Activated T-cell treated with anti-CD3 and anti-CD28 coated beads for 4 hours (primary cell): ENCODE data around the gene MAP3K5.

Experiments
- DNase-seq: peaks from one replicate; pipeline ENCODE4 v3.0.0-alpha.2; 2020

The MAP3K5 gene

DNA sequence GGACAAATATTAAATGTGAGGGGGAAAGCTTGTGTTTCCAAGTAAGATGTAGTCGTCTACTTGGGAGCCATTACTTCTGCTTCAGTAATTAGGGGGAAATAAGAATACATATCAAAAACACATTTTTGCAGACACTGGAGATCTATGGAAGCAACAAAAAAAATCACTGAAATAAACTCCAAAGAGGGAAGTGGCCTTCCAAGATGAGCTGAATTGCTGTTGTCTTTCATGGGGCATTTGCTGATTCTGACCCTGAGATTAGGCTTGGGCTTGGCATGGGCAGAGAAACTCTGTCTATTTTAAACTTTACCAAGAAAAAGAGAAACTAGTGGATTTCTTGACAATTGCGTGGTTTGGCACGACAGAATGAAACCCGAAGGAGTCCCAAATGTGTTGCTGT is 120.1 kb downstream of the MAP3K5 start:
- no peak for DNase-seq

DNA sequence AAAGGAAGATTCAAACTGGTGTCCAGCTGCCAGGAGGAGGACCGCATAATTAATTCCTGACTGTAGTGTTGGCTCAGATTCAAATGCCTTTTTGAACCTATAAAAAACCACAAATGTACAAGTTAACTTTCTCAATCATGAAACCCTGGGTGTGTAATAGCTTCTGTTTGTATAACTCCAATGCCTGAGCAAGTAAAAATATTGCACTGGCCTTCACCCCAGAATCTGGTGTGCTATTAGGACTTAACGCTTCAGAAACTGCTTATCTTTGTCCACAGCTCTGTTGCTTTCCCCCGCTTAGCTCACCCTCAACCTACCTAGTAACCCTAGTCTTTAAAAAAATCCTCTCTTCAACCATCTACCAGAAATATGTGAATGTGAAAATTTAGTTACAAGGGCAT is 123.0 kb downstream of the MAP3K5 start:
- no peak for DNase-seq

DNA sequence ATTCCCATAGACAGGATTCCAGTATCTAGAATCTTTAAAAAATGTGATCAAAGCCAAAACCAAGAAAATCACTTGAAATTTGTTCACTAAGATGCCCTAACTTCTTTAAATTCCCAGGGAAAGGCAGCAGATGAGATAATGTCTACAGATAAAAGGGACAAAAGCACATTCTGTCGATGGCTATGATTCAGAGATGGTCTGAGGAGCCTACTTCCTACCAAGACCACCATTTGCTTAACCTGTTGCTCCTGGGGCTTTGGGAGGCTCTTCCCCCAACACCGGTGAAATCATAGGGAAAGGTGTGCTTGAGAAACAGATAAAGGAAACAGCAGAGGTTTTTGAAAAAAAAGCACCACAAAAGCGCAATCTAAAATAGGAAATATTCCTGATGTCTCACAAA is 123.7 kb downstream of the MAP3K5 start:
- DNase-seq: no peak

GRCh38 chr6:136666041-136666440 is 126.2 kb downstream of the MAP3K5 start:
- DNase-seq: no peak

GRCh38 chr6:136662347-136663237 is 129.7 kb downstream of the MAP3K5 start:
- DNase-seq: no peak

DNA sequence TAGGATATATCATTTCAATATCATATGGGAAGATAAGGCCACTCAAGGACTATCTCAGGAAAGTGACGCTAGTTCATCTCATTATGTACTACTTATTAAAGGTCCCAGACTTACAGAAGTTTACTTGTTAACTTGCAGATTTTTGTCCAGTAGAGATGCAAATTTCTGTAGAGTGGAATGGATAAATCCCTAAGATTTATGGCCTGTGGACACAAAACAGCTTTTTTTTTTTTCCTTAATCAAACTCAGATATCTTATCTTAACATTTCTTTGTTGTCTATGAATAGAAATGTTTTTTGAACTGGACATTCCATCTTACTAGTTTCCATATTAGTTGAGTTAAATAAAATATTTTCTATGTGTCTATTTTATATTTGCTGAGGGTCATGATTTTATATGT is 131.6 kb downstream of the MAP3K5 start:
- no peak for DNase-seq

GRCh38 chr6:136659991-136660499 is 132.2 kb downstream of the MAP3K5 start:
- DNase-seq: no peak

DNA sequence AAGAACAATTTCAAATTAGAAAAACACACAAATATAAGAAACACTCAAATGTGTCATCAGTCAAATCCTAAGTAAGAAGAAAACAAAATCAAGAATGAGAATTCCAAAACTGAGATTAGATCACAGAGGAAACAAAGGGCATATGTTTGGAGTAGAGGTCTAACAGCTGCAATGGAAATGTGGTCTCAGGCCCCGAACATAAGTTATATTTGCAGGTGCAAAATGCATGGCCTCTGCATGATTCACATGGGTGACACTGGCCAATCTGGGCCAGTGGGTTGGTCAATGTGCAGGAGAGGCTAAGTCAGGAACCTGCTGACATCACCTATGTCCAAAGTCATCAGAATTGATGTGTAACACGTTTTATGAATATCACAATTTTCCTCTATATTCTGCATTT is 133.6 kb downstream of the MAP3K5 start:
- DNase-seq: no peak

DNA sequence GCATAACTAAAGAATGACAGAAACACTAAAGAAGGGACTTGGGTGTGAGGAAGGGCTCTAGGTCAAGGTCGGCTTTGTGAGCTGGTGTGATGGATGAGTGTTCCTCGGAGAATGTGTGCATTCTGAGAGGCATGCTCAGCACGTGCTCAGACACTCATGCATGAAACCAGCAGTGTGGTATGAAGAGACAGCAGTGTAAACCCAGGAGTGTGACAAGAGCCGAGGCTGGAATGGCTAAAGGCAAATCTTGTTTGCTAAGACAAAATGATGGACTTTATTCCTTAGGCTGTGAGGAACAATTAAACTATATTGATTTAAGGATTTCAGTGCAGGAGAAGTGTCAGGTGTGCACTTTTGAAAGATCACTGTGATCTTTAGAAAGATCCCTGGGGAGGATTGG is 134.6 kb downstream of the MAP3K5 start:
- DNase-seq: no peak

GRCh38 chr6:136656121-136656520 is 136.2 kb downstream of the MAP3K5 start:
- no peak for DNase-seq

DNA sequence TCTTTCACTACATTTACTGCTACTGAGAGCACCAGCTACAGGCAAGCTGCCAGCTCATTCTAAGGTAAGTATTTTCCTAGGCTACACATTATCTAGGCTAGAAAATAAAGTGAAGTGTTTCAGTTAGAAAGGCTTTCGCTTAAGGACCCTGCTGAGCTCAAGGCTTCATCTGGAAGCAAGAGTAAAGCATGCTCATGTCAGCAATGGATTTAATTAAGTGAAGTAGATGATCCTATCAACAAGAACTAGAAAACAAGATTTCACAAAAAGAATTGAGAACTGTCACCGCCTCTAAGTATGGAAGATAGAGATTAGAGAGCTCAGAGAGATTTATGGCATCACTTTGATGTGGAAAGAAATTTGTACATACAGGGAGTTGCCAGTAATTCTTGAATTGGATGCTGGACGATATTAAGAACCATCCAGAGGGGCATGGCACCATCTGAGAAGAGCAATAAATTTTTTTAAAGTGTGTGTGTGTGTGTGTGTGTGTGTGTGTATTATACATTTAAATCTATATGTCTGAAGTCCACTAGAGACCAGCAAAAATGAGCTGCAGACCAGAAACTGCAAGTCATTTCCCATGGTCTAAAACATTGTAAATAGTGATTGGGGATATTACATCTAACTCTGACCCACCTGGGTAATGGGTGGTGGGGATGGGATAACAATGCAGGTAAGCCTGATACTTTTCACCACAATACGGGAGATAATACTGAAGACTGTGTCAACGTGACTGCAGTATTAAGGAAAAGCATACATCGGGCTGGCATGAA is 136.8 kb downstream of the MAP3K5 start:
- DNase-seq: no peak

DNA sequence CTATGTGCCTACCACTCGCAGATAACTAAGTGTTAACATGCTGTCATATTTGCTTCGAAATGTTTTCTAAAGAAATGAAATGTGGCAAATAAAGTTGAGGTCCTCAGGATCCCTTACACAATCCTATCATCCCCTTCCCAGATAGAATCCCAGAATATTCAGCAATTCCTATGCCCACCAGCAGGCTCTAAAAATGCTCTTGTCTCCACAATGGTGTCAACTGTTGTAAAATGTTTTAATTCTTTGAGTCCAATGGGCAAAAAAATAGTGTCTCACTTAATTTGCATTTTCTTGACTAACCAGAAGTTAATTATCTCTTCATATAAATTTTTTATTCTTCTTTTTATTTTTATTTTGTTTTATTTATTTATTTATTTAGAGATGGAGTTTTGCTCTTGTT is 138.2 kb downstream of the MAP3K5 start:
- no peak for DNase-seq

DNA sequence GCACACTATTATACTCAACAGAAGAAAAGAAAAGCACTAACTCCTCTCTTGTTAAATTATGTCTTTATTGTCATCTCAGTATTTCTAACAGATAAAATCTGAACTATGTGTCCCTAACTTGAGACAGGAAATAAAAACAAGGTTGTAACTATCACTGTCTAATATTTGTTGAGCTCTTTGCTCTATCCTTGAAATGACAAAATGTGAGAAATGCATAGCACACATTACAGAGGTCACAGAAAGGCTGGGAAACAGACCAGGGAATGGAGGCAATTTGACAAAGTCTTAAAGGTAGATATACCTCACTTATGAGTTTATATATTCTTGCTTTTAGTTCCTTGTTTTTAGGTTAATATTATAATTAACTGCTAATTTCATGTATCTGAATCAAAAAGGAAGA is 139.6 kb downstream of the MAP3K5 start:
- DNase-seq: no peak

- no peak for DNase-seq
Observed at GRCh38 chr6:136651982-136652381, 140.3 kb downstream of the MAP3K5 start.

DNA sequence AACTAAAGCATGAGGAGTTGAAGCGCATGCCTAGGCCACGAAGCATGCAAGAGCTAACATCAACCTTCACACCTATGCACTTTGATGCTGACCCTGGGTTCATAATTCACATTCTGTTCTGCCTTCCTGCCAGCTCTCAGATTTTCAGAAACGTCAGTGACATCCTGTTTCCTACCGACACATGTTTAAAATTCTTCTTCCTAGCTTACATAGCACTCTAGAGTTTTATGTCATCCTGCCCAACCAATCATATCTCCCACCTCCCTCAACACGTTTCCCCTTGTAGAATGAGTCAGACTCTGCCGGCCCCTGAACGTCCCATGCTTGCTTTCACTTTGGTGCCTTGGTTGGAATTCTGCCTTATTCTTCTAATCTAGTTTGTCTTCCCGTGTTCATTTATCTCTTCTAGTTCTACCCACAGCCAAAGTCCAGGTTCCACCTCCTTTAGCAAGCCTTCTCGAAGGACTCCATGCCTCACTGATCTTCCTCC is 144.9 kb downstream of the MAP3K5 start:
- peak; percentile 19 for DNase-seq

DNA sequence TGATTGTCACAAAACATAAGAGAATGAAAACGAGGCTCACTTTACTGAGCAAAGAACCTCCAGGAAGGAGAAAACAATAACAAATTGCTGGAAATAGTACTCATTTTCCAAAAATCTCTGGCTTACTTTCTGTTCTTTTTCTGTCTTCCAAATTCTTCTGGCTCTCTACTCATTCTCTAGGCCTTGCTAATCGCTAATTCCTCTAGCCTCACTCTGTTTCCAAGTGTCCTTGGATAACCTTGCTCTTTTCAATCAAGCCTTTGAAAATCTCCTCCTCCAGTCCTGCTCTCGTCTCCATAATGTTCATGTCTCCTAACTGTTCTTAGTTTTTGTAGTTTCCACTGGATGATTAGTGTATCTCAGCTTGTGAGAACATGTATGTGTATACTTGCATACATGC is 145.9 kb downstream of the MAP3K5 start:
- no peak for DNase-seq

DNA sequence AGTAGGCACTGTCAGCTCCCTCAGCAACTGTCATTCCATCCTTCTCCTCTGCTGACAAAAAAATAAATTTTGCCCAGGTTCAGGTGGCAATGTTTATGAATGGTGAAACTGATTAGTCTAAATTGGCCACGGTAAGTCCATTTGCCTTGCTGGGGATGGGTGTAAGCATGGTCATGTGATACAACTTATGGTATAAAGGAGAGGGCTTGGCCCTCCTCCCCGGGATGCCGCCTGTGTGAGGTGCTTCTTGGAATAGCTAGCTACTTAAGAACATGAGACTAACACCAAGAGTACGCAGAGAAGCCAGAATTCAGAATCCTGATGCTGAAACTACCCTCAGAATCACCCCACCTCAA is 147.7 kb downstream of the MAP3K5 start:
- no peak for DNase-seq

DNA sequence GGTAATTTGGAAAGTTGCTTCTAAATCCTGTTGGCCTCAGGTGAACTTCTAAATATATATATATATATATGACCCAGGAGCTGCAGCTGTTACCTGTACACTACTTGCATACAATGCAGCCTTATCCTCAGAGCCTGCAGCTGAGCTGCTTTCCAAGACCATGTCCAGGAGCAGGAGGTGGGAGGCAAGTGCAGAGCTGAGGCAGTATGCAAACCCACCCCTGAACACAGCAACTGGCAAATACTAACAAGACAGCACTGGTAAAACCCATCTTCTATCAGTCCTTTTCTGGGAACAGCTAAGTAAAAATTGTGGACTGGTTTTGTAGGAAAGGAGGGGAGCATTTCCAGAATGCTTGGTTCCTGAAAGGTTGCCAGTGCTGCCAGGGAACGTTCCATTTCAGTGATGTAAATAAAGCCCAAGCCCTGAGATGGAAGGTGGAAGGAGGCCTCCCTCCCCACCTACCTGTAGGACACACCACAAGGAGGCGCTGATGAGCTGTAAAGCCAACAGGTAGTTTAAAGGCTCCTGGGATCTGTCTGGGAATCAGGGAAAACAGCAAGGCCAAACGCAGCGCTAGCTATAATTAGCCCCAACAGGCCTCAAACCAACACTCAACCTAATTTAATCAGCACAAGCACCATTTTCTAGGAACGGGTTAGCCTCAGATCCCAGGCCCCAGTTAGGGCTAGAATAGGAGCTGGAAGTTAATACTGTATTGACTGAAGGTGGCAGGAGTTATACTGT is 148.3 kb downstream of the MAP3K5 start:
- DNase-seq: peak; percentile 79

- no peak for DNase-seq
Observed at GRCh38 chr6:136641873-136642465, 150.3 kb downstream of the MAP3K5 start.

DNA sequence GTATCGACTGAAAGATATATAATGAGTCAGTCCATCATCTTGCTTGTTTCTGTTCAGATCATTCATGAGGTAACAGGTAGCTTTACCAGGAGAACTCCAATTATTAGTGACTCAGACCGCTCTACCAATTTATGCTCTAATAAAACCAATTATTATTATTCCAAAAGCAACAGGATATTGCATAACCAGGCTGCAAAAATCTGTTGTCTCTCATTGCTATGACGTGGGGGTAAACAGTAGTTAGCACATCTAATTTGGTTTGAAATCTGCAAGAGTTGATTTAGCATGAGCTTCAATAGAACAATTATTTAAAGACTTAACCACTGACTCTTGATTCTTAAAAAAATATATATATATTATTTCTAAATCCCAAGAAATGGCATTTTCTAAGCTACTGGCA is 151.1 kb downstream of the MAP3K5 start:
- DNase-seq: no peak

DNA sequence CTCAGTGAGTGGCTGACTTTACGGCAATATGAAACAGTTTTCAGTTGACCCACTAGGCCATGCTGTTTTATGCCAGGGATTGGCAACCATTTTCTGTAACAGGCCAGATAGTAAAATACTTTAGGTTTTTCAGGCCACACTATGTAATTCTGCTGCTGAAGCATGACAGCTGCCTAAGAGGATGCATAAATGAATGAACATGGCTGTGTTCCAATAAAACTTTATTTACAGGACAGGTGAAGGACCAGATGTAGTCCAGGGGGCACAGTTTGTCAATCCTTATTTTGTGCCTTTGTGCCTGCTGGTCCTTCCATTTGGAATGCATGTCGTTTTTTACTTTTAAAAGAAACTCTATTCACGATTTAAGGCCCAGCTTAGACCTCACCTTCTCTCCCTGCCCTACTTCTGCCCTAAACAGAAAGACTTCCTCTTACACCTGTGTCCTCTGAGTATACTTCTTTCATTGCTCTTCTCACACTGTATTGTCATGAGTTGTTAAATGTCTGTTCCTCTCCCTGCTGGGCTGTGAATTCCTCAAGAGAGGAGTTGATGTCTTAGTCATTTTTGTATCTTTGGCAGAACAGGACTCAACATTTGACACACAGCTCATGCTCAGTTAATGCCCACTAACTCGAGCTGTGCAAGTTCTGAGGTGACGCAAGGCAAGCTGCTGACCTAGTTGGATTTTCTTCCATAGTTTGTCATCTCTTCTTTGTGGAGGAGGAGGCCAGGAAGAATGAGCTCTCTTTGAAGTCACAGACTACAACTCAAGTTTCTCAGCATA is 152.0 kb downstream of the MAP3K5 start:
- DNase-seq: no peak

- DNase-seq: no peak
Observed at GRCh38 chr6:136639702-136640101, 152.6 kb downstream of the MAP3K5 start.
